Measurements from ENCODE around the gene CHST12.

CHST12 gene

DNA sequence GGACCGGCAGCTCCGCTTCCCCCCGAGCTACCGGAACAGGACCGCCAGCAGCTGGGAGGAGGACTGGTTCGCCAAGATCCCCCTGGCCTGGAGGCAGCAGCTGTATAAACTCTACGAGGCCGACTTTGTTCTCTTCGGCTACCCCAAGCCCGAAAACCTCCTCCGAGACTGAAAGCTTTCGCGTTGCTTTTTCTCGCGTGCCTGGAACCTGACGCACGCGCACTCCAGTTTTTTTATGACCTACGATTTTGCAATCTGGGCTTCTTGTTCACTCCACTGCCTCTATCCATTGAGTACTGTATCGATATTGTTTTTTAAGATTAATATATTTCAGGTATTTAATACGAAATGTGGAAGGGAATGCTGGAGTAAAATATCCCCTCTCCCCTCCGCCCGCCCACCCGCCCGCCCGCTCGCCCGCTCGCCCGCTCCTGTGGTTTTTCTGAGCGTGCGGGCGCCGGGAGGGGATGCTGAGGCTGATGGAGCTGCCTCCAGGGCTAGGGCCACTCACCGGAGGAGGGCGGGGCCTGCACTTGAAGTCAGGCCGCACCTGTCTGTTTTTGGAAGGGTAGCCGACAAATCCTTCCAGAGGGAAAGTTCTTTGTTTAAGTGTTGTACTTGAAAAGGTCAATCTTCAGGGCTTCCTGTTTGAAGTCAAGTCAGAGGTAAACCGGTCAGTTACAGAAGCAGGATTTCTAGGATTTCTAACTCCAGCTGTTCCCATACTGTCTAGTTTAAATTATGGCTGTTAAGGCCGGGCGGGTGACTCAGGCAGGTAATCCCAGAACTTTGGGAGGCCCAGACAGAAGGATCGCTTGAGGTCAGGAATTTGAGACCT, 30.5 kb downstream of the CHST12 start:
- in situ Hi-C loops (cut with MboI; ENCODE audit: low sequenced_read_pairs), result no loop called here

DNA sequence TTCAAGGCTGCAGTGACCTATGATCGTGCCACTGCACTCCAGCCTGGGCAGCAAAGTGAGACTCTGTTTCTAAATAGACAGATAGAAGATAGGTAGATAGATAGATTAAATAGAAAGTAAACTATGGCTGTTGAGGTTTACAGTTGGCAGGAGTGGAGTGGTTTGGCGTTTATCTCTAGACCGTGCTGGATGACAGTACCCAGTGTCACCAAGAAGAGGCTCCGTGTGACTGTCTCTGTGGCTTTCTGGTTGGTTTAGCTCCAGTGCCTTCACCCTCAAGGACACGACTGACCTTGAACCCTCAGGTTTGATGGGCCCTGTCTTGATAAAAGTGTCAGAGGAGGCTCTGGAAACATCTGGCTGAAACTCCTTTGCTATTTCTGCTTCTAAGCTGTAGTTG, 31.7 kb downstream of the CHST12 start:
- in situ Hi-C loops (cut with MboI; ENCODE audit: low sequenced_read_pairs), result no loop called here

- in situ Hi-C loops (cut with MboI; ENCODE audit: low sequenced_read_pairs), result no loop called here
Measured at GRCh38 chr7:2436341-2437104, 33.1 kb downstream of the CHST12 start.

GRCh38 chr7:2437136-2437535, 33.7 kb downstream of the CHST12 start:
- in situ Hi-C loops (cut with MboI; ENCODE audit: low sequenced_read_pairs), result no loop called here

- in situ Hi-C loops (cut with MboI; ENCODE audit: low sequenced_read_pairs), result no loop called here
Measured at GRCh38 chr7:2437537-2438148, 34.2 kb downstream of the CHST12 start.

- in situ Hi-C loops (cut with MboI; ENCODE audit: low sequenced_read_pairs), result no loop called here
Measured at GRCh38 chr7:2438186-2438585, 34.8 kb downstream of the CHST12 start.

DNA sequence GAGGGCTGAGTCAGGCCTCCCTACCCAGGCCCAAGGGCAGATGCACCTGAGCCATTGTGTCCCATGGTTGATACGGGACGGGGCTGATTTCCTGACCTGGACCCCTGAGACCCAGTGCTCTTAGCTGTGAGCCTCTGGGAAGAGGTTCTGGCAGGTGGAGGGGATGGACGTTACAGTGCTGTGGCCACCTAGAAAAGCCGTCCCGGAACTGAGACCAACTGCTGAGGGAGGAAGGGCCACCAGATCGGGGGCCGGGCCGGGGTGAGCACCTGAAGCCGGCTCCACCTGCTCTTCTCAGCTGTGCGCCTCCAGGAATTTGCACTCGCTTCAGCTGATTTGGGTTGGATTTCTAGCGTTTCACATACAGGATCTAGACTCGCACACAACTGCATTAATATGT, 35.4 kb downstream of the CHST12 start:
- in situ Hi-C loops (cut with MboI; ENCODE audit: low sequenced_read_pairs), result no loop called here

- in situ Hi-C loops (cut with MboI; ENCODE audit: low sequenced_read_pairs), result no loop called here
Measured at GRCh38 chr7:2440608-2441245, 37.3 kb downstream of the CHST12 start.

DNA sequence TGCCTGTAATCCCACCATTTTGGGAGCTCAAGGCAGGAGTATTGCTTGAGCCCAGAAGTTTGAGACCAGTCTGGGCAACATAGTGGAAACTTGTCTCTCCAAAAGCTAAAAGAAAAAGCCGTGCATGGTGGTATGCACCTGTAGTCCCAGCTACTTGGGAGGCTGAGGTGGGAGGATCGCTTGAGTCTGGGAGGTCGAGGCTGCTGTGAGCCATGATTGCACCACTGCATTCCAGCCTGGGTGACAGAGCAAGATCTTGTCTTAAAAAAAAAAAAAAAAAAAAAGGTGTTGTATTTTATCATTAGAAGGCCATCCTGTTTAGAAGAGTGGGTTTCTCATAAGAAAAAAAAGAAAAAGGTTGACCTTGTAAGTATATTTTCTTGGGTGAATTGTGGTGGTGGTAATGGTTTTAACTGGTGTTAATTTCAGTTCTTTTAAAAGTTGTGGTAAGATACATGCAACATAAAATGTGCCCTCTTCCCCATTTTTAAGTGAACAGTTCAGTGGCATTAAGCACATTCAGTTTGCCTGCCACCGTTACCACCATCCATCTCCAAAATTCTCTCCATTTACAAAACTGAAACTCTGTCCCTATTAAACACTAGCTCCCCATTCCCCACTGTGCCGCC, 38.1 kb downstream of the CHST12 start:
- in situ Hi-C loops (cut with MboI; ENCODE audit: low sequenced_read_pairs), result no loop called here

- in situ Hi-C loops (cut with MboI; ENCODE audit: low sequenced_read_pairs), result no loop called here
Measured at GRCh38 chr7:2443491-2443890, 40.1 kb downstream of the CHST12 start.

DNA sequence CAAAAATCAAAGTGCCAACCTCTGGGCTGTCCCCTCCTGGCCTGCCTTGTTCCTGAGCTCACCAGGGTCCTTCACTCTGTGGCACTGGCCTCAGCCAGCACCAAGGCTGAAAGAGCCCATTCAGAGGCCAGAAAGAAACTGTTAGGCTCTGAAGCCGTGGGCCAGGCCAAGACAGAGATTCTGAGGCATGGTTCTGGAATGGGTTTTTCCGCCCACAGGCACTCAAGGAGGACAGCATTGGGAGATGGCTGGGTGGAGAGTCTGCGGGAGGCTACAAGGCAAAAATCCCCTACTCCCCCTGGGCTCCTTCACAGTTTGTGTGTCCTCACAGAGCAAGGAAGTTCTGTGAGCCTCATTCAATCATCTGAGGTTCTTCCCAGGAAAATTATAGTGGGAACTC, 41.1 kb downstream of the CHST12 start:
- in situ Hi-C loops (cut with MboI; ENCODE audit: low sequenced_read_pairs), result no loop called here

DNA sequence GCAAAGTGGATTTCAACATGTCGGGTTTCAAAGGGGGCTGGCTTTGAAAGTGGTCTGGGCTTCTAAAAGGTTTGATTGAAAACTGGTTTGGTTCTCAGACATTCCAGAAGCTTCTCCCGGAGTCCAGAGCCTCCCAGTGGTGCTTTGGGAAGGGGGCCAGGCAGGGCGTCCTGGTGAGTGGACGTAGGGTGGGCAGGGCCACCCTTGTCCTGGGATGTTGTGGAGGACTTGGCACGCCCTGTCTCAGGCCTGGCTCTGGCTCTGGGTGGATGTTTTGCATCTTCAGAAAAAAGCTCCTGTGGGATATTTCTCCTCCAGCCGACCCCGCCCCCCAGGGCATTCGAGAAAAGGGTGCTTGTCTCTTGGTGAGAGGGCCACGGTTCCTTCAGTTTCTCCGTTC, 41.6 kb downstream of the CHST12 start:
- in situ Hi-C loops (cut with MboI; ENCODE audit: low sequenced_read_pairs), result no loop called here

GRCh38 chr7:2445898-2446555, 42.6 kb downstream of the CHST12 start:
- in situ Hi-C loops (cut with MboI; ENCODE audit: low sequenced_read_pairs), result no loop called here

DNA sequence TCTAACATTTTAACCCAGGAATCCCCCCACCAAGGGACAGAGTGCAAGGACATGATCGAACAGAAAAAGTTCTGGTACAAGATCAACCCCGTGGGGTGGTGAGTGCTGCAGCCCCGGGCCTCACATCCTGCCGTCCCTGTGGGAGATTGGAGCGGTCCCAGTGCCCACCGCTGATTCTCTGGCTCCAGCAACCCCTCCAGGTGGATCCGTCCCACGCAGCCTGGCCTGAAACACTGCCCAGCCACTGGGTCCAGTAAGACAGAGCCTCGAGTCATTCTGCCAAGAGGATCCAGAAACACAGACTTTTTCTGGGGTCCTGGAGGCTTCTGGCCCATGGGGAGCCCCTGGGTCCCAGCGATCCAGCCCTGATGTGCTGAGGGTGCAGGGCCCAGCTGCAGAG, 43.3 kb downstream of the CHST12 start:
- in situ Hi-C loops (cut with MboI; ENCODE audit: low sequenced_read_pairs), result no loop called here

DNA sequence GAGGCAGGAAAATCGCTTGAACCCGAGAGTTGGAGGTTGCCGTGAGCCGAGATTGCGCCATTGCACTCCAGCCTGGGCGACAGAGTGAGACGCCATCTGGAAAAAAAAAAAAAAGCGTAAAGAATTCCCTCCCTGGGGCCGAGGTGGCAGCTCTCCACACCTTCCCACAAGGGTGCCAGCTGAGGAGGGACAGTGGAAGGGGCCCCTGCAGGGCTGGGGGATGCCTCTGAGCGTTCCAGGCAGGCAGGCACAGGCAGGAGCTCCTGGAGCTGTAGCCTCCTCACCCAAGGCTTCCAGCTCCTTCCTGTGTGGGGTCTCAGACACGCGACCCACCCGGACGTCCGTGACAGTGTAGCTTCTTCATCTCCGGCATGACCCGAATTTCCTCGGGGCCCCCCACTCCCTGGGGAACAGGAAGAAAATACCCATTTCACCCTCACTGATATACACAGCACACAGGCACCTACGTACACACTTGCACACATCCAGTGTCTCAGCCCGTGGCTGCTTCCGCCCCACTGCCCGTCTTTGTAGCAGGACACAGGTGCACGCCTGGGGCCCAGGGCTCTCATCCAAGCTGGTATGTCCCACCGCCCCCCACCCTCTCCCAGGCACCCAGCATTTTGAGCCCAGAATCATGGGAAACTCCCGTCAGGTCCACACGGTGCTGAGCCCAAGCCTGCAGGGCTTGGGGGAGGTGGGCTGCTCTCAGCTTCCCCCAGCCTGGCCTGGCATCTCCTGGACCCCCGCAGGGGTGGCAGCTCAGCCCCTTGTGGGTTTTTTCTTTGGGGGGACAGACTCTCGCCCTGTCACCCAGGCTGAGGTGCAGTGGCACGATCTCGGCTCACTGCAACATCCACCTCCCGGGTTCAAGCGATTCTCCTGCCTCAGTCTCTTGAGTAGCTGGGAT, 47.0 kb downstream of the CHST12 start:
- in situ Hi-C loops (cut with MboI; ENCODE audit: low sequenced_read_pairs), result loop anchor here (25.0 kb wide), 1 partner anchor 237 kb away; the partner anchor contains the start of gene AMZ1

GRCh38 chr7:2451171-2452073, 48.0 kb downstream of the CHST12 start:
- in situ Hi-C loops (cut with MboI; ENCODE audit: low sequenced_read_pairs), result loop anchor here (25.0 kb wide), 1 partner anchor 236 kb away; the partner anchor contains the start of gene AMZ1

DNA sequence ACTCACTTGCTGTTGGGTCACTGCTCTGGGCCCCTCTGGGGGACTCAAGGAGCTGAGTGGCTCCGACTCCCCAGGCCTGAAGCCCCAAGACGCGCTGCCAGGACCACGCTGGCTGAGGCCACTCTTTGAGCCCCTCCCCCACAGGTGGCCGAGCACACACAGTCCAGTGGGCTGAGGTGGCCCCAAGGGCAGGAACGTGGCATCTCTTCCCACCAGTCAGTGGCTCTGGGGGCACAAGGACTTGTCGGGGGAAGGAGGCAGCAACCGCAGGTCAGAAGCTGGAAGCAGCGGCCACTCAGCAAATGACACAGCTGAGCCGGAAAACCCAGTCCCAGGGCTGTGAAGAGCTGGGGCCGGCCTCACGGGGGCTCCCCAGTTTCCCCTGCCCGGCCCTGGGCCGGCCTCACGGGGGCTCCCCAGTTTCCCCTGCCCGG, 48.7 kb downstream of the CHST12 start:
- in situ Hi-C loops (cut with MboI; ENCODE audit: low sequenced_read_pairs), result loop anchor here (25.0 kb wide), 1 partner anchor 235 kb away; the partner anchor contains the start of gene AMZ1
